Testis (tissue), 2 donors: ENCODE data around the gene CCDC127.

Source experiments
- POLR2A ChIP-seq: fragments of 450-650 bp; IDR thresholded peaks from one replicate; pipeline ENCODE4 v1.6.1; 2017; ENCODE audit warnings: antibody characterized with exemption, mild to moderate bottlenecking, moderate library complexity
- TF ChIP-seq, protein P1 (sequence below), 3 experiments: fragments of 450-650 bp in 2 of 3; fragments of 200-600 bp in 1 of 3; sonication (generic) in 1 of 3; IDR thresholded peaks; one replicate each; pipeline ENCODE4 v1.5.1; 2016 to 2019; ENCODE audit warnings: antibody characterized with exemption in 3 of 3, mild to moderate bottlenecking in 2 of 3, moderate library complexity in 1 of 3

DNA sequence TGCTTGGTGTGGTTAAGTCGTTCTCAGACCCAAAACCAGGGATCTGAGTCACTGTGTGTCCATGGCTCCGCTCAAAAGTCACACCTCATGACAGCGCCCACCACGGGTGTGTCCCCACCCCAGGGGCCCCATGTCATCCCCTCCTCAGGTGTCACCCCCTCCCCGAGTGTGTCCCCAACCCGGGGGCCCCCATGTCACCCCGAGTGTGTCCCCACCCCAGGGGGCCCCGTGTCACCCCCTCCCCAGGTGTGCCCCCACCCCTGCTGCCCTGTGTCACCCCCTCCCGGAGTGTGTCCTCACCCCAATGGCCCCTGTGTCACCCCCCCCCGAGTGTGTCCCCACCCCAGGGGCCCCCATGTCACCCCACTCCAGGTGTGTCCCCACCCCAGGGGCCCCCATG, 21.6 kb downstream of the CCDC127 start:
- TF ChIP-seq, protein P1, sequence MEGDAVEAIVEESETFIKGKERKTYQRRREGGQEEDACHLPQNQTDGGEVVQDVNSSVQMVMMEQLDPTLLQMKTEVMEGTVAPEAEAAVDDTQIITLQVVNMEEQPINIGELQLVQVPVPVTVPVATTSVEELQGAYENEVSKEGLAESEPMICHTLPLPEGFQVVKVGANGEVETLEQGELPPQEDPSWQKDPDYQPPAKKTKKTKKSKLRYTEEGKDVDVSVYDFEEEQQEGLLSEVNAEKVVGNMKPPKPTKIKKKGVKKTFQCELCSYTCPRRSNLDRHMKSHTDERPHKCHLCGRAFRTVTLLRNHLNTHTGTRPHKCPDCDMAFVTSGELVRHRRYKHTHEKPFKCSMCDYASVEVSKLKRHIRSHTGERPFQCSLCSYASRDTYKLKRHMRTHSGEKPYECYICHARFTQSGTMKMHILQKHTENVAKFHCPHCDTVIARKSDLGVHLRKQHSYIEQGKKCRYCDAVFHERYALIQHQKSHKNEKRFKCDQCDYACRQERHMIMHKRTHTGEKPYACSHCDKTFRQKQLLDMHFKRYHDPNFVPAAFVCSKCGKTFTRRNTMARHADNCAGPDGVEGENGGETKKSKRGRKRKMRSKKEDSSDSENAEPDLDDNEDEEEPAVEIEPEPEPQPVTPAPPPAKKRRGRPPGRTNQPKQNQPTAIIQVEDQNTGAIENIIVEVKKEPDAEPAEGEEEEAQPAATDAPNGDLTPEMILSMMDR (IDR thresholded peaks at IDR 0.05), result no peak
- no peak for TF ChIP-seq POLR2A
